Measurements from ENCODE around the gene VPS45.
"Not testable (repeated sequence)": the region's sequence is repeated elsewhere in the genome, so short reads cannot be mapped to it uniquely, and the experiment has no call there.

- TF ChIP-seq CTCF (conservative IDR thresholded peaks at IDR 0.05; ENCODE audit: low read depth, low read length); EZH2 (IDR thresholded peaks at IDR 0.05; ENCODE audit: borderline replicate concordance, low read depth, low read length, poor library complexity, severe bottlenecking): not testable (repeated sequence)
Measured at GRCh38 chr1:150186438-150186788, 118.8 kb downstream of the VPS45 start.
